PFSK-1 (cell line): ENCODE measurements around the gene MAD1L1.

Experiments used
- FOXP2 ChIP-seq: optimal IDR thresholded peaks from 2 replicates; pipeline ENCODE3; 2011; ENCODE audit warnings: borderline replicate concordance, control low read depth, inconsistent platforms; ENCODE audit not compliant: insufficient read depth; ENCODE audit errors: extremely low read length, extremely low read depth
- POLR2AphosphoS5 ChIP-seq: IDR thresholded peaks from 2 replicates; pipeline ENCODE4 v1.6.1; 2012; ENCODE audit warnings: low read depth, mild to moderate bottlenecking, control low read depth, low read length, moderate library complexity
- REST ChIP-seq, 2 experiments: IDR thresholded peaks; 2 replicates each; pipeline versions ENCODE4 v1.6.1 to v1.8.0; 2011 to 2012; ENCODE audit warnings: low read depth in 2 of 2, low read length in 2 of 2, control low read depth in 1 of 2, inconsistent platforms in 1 of 2, mild to moderate bottlenecking in 1 of 2, moderate library complexity in 1 of 2; ENCODE audit not compliant: insufficient read depth in 1 of 2
- SIN3A ChIP-seq: IDR thresholded peaks from 2 replicates; pipeline ENCODE4 v1.6.1; 2012; ENCODE audit warnings: mild to moderate bottlenecking, low read length, moderate library complexity, borderline replicate concordance; ENCODE audit not compliant: insufficient read depth
- TAF1 ChIP-seq: IDR thresholded peaks from 2 replicates; pipeline ENCODE4 v1.6.1; 2012; ENCODE audit warnings: low read length, control low read depth, borderline replicate concordance; ENCODE audit not compliant: insufficient read depth

GRCh38 chr7:1973321-1974251 lies 259.2 kb downstream of the MAD1L1 start:
- TF ChIP-seq TAF1 (no peak), POLR2AphosphoS5 (no peak), REST (IDR thresholded peaks at IDR 0.05; ENCODE audit: insufficient read depth in 1 of 2, low read depth in 2 of 2, low read length in 2 of 2) (no peak), SIN3A (no peak), FOXP2 (no peak)
